ENCODE measurements around the gene NOS3.

- TF ChIP-seq CTCF (IDR thresholded peaks at IDR 0.05; ENCODE audit: borderline replicate concordance, extremely low read depth, low read length, poor library complexity, severe bottlenecking) (no peak), EZH2 (IDR thresholded peaks at IDR 0.05; ENCODE audit: borderline replicate concordance, low read depth, low read length, severe bottlenecking) (no peak)
Observed at GRCh38 chr7:150977382-150978125, 13.3 kb upstream of the NOS3 start.

Measured in DND-41 (cell line).